NCI-H226 (cell line): ENCODE measurements around the gene MRPL37.
"Not testable (repeated sequence)": the region's sequence is repeated elsewhere in the genome, so short reads cannot be mapped to it uniquely, and the experiment has no call there.

Experiments used
- DNase-seq: peaks from one replicate; pipeline ENCODE4 v3.0.0-alpha.2; 2015

Gene MRPL37

DNA sequence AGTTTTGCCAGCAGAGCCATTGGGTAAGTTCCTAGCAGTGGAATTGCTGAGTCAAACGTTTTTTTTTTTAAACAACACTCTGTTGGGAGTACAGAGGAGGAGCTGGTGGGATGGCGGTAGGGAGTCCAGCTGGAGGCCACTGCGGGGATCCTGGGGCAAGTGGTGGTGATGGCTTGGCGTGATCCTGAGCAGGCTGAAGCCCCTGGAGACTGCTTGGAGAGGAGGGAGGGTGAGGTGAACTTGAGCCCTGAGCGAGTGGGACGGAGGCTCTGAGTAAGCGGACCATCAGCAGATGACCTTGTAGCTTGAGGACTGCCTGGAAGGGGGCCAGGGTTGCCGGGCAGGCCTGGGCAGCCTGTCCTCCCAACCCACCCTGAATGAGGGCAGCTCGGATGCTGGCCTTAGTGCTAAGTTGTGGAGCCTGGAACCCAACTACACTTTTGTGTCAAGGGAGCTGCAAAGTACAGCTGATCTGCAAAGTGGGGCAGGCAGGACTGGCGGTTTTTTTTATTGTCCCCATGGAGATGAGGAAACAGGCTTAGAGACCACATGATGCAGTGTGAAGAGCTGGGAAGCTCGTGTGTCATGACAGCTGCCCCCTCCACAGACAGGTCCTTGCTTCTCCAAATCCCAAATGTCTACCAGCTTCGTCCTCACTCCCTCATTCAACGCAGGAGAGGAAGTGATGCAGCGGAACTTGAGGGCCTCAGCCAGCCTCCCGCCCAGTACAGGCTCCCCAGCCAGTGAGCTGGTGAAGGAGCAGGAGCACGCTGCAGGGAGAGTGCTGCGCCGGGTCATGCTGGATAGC lies 20.2 kb downstream of the MRPL37 start:
- DNase-seq = no peak

DNA sequence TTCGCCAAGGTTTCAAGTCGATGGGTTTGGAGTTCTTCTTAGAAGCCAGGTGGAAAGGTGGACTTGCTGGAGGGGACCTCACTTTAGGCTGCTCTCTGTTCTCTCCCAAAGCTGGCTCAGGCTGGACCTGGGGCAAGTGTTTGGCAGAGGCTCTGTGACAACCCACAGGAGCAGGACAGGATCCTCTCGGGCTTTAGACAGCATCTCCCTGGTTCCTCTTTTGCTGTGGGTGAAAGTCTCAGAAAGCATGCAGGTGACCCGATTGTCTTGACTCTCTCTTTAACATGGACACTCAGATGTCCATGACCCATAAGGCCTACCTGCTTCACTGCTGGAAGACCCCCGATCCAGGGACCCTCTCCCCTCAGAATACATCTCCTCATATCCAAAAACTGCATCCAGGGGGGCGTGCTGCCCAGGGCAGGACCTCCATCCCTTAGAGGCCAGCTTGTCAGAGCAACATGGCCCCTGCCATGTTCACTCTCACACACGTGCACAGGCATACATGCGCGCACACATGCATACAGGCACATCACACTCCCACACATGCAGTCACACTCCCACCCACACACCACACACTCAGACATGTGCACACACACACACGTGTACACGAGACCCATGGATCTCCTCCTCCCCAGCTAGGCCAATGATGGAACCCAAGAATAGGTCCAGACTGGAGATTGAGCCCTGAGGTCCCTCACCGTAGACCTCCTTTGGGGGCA lies 21.3 kb downstream of the MRPL37 start:
- DNase-seq = no peak

DNA sequence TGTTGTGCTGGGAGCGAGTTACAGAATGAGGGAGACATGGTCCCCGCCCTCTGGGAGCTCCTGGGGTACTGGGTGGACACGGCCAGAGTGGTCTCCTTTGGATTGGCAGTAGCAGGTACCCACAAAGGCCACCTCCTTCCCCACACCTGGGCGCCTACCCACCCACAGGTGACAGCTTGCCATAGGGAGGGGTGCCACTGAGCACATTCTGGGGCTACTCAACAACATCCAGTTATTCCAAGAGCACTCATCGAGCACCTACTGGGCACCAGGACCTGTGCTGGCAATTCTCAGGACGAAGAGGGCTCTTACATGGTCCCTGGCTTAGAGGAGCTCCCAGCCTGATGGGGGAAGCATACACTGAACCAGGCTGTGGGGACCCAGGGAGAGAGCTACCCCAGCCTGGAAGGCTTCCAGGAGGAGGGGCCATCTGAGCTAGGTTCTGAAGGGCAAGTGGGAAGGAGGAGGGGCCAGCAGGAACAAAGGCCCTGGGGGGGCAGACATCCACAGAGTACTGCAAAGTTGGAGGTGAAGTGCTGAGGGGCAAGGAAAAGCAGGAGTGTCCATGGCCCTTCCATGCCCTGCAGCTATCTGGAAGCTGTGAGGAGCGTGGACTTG lies 22.0 kb downstream of the MRPL37 start:
- DNase-seq = no peak

DNA sequence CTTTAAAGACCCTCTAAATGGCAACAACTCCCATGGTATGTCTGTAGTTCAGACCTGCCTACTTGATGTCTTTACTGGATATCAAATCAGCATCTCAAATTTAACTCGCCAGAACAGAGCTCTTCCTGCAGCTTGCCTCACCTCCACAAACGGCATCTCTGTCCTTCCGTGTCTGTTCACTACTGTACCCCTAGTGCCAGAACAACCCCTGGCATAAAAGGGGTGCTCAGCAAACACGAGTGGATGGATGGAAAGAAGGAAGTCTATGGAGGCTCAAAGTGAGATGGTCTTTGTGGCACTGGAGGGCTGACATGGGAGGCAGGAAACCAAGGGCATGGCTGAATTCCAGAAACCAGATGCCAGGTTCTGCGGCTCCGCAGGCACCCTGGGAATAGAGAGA lies 22.7 kb downstream of the MRPL37 start:
- DNase-seq = no peak

DNA sequence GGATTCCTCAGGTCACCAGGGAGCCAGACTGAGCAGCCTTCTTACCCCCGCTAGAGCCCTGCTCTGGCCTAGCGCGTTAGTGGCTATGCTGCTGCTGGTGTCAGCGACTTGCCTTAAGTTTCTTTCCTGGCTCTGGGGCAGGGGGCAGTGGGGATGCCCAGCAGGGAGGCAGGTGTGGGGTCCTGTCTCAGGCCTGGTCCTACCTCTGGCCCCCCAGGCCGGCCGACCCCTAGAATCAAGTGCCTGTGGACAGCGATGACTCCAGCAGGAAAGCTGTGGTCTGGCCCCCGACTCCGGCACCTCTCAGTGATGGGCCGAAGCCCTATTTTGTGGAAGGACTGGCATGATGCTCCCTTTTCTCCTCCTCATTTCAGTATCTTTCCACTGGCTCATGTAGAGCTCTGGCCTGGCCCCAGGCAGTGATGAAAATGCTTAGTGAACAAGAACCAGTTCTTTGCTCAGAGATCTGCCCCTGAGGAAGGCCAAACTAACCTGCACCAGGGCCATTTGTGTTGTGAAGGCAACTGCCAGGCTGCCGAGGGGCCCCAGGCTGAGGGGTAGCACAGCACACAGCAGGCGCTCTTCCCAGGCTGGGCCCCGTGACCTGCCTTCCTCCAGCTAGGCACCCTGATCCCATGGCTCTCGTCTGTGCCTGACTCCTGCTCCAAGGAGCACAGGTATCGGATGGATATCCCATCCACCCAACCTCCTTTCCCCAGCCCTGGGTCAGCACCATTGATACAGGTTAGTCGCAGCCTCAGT lies 23.7 kb downstream of the MRPL37 start:
- DNase-seq = no peak

DNA sequence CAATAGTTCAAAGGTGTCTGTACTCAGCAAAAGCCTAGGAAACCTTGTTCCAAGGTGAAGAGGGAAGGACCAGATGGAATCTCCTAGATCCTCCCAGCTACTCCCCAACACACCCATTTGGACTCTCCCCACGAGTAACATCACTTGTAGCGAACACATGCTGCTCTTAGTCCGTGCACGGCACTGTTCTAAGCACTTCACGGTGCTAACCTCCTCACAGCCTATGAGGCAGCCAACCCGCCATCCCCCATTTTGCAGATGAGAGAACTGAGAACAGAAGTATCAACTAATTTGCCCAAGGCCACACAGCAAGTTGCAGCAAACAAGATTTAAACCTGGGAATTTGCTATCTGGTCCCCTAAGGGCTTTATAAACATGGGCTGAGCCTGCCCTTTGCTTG lies 24.3 kb downstream of the MRPL37 start:
- no peak for DNase-seq

DNA sequence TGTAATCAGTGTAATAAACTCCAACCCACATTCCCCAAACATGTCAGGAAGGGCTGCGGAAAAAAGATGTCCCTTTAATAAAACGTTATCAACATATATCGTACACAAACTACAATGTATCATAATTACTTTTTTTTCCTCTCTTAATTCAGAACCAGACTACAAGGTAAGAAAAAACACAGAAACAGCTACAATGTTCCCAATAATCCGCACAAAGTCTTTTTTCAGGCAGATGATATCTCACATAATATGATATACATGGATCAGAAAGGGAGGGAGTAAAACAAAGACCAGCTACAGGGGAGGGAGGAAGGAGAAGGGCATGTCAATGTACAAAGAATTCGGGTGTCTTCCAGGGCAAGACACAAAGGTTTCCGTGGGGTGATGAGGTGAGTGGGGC lies 25.4 kb downstream of the MRPL37 start:
- no peak for DNase-seq

DNA sequence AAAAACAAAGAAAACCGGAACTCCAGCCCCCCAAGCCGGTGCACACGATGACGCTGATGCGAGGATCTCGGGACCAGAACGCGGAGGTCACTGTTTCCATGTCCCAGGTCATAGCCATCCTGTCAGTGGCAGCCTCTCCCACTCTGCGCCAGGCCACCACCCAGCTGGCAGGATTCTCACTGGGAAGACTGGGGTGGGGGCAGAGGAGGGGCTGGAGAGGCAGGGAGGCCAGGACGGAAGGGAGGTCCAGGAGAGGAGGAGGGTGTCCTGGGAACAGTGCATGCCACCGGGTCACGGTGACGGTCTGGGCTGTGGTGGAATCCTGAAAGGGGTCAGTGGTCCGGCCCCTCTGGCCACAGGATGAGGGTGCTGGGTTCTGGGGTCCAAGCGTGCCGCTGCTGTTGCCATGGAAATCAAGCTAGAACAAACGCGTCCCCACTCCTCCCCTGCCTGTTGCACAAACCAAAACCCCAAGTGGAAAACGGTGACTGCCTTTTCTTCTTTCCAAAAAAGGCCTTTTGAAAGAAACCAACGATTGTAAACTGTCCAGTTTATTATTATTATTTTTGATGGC lies 26.1 kb downstream of the MRPL37 start:
- no peak for DNase-seq

DNA sequence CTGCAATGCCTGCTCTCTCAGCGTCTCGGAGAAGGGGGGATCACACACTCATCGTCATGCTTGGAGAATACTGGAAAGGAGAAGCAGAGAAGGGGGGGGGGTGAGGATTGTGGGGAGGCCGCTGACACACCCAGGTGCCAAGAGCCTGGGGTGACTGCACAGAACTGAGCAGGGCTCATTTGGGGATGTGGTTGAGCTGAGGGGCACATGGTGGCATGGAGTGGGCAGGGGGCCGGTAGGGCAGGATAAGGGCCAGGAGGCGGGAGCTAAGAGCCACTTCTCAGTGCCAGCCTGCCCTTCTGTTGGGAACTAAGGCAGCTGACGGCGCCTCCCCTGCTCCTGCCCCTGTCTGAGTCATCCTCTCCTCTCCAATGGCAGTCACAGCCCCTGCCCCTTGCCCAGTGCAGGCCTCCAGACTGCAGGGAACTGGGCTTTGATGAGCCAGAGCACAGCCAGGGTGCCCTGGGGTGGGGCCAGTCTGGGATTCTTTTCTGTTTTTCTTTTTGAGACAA lies 27.2 kb downstream of the MRPL37 start:
- DNase-seq = peak; percentile 67

DNA sequence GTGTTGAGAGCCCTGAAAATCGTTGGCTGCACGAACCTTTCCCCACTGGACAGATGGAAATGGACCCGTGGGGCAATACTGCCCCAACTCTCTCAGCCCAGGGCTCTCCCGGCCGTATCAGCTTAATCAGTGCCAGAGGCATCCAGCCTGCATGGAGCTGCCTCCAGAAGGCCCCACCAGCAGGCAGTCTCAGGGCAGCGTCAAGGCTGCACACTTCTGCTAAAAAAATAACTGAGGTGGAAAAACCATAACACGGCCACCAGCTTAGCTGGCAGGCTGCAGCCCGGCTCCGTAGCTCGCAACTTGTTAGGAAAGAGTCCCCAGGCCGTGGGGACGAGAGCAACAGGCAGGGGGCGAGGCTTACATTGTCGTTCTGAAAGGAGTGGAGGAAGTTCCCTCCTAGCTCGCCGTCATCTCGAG lies 27.9 kb downstream of the MRPL37 start:
- DNase-seq = no peak

DNA sequence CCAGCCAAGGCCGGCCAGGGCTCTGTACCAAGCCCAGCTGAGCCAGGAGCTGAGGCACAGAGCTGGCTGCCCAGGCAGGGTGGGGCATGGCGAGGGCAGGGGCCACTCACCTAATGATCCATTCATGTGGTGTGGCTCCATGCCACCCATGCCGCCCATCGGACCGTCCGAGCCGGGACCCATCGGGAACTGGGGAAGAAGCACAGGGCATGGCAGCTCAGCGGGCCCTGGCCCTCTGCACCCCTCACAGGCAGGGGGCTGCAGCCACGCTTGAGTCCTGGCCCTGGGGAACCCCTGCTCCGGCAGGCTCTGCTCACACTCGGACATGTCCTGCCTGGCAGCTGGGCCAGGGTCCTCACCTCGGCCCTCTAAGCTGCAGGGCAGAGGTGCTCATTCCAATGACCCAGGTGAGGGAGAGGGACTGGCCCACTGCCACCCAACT lies 28.7 kb downstream of the MRPL37 start:
- DNase-seq = no peak

DNA sequence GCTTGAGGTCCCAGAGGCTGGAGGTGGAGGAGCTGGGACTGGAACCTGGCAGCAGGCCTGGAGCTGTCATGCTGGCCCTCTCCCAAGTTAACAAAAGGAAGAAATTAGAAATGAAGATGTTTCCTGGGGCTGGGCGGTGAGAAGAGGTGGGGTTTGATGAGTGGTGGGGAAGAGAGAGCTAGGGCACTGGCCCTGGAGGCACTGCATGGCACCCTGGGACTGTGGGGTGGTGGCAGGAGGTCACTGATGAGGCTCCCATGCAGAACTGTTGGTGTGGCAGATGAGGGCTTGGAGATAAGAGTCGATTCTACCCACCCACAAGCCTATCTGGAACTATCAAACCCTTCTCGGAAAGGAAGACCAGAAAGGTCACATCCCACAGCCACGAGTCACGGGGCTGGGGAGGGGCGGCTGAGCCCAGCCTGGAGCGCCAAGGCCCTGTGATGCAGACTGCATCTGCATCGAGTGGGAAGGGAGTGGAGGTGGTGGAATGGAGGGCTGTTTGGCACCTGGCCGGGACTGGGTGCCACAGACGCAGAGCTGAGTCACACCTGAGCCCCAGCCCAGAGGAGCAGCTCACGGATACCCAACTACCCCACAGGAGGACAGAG lies 29.4 kb downstream of the MRPL37 start:
- peak; percentile 49 for DNase-seq

DNA sequence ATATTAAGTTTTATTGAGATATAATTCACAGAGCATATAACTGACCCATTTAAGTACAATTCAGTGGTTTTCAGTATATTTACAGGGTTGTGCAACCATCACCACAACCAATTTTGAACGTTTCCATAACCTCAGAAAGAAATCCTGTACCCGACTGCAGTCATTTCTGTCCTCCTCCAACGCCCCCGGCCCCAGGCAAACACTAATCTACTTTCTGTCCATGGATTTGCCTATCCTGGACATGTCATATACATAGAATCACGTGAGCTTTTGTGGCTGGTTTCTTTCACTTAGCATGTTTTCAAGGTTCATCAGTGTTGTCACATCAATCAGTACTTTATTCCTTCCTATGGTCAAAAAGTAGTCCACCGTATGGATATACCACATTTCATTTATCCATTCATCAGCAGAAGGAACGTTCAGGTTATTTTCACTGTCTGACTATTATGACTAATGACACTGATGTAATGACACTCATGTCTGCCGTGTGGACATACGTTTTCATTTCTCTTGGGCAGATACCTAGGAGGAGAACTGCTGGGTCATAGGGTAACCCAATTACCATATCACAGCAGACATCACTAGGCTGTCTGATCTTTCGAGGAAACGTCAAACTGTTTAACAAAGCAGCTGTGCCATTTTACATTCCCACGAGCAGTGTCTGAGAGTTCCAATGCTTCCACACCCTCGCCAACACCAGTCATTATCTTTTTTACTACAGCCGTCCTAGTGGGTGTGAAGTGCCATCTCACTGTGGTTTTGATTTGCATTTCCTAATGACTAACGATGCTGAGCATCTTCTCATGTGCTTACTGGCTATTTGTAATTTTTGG lies 30.8 kb downstream of the MRPL37 start:
- DNase-seq = no peak

DNA sequence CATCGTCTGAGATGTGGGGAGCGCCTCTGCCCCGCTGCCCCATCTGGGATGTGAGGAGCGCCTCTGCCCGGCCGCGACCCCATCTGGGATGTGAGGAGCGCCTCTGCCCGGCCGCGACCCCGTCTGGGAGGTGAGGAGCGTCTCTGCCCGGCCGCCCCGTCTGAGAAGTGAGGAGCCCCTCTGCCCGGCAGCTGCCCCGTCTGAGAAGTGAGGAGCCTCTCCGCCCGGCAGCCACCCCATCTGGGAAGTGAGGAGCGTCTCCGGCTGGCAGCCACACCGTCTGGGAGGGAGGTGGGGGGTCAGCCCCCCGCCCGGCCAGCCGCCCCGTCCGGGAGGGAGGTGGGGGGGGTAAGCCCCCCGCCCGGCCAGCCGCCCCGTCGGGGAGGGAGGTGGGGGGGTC lies 33.2 kb downstream of the MRPL37 start:
- DNase-seq = not testable (repeated sequence)

DNA sequence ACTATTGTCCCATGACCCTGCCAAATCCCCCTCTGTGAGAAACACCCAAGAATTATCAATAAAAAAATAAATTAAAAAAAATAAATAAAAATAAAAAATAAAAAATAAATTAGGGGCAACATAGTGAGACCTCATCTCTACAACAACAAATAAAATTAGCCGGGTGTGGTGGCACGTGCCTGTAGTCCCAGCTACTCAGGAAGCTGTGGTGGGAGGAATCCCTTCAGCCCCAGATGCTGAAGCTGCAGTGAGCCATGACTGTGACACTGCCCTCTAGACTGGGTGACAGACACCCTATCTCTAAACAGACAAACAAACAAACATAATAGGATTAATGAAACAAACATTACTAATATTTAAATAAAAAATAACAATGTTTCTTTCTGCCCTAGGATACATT lies 34.3 kb downstream of the MRPL37 start:
- no peak for DNase-seq

DNA sequence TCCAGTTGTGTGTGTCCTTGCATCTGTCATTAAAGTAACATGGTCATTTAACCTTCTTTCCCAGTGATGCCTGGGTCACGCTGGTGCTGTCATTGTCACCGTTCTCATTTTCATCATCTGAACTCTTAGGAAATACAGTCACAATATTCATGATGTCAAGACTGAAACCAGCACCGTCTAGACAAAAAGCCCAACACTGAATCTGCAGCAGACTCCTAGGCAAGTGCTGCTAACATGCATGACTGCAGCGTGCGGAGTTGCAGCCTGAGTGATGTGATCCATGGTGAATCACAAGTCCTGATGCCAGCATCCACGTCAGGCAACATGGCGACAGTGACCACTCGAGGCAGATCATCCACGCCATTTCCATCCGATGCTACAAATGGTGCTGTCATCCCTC lies 37.6 kb downstream of the MRPL37 start:
- DNase-seq = no peak

DNA sequence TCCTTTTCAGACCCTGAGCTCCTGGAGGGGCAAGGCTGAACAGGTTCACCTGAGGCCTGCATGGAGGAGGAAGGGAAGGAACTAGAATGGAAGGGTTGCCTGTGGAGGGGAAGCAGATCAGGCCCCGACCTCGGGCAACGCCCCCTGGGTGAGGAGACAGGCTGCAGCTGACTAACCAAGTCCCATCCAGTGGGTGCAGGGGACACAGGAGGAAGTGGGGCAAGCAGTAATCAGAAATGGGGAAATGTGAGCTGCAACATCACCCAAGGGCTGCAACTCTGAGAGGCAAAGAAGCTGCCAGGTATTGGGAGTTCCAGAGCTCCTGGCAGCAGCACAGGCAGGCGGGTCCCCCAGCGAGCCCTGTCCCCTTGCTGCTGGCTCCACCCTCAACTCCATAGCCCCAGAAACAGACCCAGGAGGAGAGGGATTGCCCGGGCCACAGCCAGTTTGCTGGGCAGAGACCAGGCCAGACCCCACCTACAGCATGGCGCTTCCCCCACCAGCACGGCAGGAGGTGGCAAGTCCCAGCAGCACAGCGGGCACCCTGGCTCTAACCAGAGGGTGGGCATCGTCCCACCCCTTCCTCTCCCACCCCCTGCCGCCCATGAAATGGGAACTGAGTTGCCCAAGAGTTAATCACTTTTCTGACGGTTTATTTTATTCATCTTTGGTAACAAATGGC lies 38.5 kb downstream of the MRPL37 start:
- no peak for DNase-seq

DNA sequence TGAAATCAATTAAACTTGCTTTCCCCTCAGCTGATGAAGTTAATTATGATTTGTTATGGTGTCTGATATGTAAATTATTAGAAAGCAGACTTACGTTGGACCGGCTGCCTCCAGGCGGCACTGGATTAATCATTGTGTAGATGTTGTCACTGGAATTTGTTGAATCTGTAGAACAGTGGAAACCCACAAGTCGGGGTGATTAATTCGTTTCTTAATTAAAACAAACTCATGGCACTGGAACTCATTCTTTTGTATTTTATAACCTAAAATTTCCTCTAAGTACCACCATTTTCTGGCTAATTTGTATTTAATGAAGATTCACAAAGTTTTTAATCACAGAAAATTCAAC lies 39.0 kb downstream of the MRPL37 start:
- DNase-seq = no peak

DNA sequence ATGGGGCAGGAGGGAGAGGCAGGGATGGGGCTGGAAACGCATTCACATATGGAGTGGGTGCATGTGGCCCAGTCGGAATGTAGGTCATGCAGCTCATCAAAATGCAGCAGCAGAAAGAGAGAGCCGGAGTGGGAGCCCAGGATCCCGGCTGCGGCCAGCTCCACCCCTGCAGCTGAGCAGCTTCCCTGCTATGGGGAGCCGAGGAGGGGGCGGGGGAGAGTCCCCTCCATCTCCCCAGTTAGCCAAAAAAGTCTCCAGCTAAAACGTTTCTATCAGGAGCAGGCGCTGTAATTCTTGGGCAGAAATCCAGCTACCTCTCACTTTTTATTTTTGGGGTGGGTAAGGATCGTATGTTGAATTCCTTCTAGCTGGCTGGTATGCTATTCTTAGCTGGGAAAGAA lies 39.7 kb downstream of the MRPL37 start:
- no peak for DNase-seq

DNA sequence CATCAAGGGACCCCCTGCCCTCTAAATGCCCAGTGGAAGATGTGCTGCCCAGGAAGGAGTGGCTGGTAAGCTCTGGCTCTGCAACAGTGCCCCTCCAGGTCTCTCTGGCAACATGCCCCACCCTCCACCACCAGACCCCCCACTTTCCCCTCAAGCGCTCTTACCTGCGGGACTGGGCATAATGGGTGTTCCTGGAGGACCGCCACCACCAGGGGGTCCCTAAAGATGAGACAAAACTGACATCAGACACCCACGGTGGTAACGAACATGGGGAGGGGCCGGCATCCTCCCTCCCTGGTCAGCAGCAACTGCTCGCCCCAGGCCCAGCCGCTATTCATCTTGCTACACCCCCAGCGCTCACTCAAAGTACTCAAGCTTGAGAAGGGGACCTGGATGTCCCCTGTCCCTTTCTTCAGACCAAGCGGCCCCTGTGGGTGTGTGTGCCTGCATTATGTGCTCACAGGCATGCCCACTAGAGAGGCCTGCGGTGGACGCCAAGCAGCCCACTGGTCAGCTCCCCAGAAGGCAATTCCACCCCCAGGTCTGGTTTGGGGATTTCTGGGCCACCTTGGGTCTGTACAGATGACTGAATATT lies 40.9 kb downstream of the MRPL37 start:
- no peak for DNase-seq
